Measurements from ENCODE around the gene PIP4K2B.

The PIP4K2B gene

DNA sequence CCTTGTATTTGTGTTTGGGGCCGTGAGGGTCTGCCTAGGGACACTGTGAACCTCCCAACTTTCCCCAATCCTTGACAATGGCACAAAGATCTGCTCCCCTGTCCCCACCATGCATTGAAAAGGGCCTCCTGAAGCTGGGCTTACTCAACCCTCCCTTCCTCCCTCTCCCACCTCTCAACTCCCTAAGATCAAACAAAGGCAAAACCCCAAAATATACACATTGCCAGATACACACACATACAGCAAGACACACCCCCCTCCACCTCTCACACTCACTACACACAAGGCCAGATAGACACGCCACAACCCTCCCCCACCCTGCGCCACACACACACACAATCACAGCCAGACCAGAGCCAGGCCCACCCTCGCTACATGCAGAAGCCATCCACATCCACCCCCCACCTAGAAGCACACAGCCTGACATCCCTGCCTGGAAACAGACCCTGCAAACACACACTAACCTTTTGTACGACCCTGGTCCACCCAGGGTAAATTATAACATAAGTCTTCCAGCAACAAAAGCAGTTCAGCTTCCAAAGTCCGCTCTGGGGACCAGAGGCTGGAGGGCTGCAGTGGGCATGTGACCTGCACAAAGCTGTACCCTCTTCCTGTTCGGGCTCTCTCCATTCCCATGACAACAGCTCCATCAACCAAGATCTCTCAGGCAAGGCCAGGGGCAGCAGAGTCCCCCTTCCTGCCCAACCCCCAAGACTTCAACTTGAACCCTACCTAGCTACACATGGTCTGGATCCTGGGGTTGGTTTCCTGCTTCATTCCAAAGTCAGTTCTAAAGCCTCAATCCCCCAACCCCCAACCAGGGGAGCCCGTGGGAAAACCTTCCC is 53.1 kb downstream of the PIP4K2B start:
- no peak for DNase-seq (ENCODE audit: low read depth)

DNA sequence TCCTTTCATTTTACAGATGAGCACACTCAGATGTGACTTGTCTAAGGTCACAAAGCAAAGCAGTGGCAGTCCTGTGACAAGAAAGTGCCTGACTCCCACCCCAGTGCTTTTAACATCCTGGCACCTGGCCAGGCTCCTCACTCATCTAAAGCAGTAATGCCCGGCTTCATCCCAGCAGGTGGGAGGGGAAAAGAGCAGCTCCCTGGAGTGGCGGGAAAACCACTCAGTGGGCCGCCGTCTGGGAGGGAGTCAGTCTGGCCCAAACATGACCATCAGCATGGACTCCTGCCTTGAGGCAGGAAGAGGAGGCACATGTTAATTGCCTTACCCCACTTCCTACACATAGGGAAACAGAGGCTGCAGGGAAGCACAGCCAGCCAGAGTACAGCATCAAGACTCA is 53.8 kb downstream of the PIP4K2B start:
- DNase-seq (ENCODE audit: low read depth) = no peak

DNA sequence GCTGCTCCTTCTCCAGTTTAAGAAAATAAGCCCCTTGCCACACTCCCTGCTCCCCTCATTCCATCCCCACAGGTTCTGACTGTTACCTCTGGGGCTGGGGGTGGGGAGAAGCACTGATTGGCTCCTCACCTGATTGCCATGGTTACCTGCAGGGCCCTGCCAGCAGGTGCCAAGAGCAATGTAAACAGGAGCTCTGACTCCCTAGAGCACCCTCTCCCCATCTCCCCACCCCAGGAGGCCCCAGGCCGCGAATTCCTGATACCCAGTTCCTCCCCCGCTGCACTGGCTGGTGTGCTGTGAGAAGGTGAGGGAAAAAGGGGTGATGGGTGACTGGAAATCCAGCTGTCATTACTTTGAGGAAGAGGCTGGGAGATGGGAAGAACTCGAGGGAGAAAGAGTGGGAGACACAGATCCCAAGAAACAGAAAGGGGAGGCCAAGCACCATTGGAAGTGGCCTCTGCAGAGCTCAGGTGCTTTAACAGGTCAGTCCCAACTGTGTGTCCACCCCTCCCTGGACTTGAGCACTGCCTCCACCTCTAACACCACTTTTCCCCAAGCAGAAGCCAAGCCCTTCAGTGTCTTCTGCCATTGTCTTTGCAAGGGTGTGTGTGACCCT is 55.7 kb downstream of the PIP4K2B start:
- DNase-seq (ENCODE audit: low read depth) = no peak

DNA sequence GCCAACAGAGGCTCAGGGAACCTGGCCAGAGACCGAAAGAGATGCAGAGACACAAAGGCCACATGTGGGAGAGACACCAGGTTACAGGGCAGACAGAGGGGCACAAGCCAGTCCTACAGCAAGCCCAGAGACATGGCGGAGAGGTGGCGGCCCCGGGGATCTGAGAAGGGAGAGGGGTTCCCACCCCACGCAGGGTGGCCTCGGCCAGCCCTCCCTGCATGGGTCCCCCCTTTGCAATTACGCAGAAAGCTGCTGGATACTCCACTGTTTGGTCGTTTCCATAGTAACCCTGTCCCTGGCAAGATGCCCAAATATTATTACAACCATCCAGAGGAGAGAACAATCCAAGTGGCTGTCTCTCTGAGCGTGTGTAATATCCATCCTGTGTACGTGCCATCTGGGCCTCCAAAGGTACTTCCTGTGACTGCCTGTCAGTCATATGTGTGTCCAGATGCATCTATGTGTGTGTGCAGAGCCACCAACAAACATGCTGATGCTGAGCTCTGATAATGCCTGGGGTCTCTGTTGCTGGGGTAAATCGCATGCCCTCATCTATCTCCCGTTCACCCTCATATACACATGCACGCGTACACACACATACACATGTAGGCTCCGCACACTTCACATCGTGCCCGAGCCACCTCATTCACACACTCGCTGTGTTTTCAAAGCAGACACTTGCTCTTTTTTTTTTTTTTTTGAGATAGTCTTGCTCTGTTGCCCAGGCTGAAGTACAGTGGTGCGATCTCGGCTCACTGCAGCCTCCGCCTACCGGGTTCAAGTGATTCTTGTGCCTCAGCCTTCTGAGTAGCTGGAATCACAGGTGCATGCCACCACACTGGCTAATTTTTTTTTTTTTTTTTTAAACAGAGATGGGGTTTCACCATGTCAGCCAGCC is 56.7 kb downstream of the PIP4K2B start:
- no peak for DNase-seq (ENCODE audit: low read depth)

DNA sequence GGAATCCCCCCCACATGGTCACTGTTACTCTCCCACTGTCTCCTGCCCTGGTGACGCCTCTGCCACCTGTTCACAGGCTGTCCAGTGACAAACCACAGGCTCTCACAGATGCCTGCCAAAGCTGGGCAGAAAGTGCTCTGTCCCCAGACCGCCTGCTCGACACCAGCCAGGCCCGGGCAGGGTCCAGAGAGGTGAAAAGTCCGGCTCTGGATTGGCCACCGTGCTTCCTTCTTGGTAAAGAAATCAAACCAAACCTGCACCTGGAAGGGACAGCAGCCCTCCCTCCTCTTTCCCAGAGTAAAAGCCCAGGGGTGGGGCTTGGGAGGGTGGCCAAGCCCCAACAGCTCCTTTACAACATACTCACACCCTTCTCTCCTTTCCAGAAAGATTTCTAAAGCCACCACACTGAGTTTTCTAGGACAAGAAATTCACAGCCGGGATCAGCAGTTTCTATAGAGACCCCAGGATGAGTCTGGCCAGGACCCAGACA is 57.4 kb downstream of the PIP4K2B start:
- no peak for DNase-seq (ENCODE audit: low read depth)

DNA sequence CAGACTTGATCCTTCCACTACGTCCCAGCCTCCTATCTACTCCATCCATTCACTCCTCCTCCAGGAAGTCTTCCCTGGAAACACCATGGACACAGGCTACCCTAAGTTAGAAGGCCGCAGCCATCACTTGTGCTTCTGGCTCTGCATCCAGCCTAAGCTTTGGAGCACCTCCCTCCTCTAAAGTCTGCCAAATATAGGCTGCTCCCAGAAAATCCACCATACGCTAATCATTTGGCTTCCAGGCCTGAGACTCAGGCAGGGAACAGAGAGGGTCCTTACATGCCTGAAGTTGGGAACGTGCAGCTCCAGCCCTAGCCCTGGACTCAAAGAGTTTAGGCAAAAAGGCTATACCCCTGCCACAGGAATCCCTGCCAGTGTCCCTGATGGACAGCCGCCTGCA is 57.9 kb downstream of the PIP4K2B start:
- DNase-seq (ENCODE audit: low read depth) = no peak

DNA sequence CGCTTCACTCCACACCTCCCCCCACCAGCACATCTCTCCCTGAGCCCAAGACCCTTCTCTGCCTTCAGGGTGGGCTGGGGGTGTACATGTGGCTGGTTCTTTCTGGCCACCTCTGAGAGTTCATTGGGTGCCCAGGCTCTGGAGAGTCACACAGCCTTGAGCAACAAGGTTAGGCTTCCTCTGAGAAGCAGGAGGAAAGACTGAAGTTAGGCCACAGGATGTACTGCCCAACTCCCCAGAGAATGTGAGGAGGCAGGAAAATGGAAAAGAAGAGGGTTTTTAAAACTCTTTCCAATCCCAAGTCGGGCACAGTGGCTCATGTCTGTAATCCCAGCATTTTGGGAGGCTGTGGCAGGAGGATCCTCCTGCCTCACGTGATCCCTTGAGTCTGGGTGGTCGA is 58.5 kb downstream of the PIP4K2B start:
- DNase-seq (ENCODE audit: low read depth) = no peak

DNA sequence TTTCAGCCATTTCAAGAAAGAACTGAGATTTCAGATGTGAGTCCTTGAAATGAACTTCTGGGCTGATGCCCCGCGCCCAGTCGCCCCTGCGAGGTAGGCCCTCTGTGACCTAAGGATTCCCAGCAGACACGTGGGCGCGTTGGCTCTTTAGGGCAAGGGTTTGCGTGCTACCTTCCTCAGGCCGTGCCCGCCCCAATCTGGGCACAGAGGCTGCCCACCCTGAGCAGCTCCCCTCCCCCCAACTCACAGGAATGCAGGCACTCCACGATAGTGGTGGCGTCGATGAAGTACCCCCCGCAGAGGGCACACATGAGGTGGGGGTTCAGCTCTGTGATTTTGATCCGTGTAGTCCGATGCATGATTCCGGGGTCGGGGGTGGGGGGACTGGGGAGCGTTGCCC is 59.3 kb downstream of the PIP4K2B start:
- DNase-seq (ENCODE audit: low read depth) = no peak

DNA sequence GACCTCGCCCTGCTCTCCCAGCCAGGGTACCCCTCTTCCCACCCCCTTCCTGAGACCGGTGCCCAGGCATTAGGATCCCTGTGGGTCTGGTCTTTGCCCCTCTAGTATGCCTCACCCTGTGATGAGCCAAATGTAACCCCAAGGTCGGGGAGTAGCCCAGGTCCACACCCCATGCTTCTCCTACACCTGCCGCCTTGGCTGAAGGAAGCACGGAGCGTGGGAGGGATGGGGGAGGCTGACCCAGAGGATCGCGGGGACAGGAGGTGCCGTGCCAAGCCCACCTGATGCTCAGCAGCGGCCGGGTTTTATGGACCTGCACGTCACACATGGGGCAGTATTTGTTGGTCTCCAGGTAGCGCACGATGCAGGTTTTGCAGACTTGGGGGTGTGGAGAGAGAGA is 60.1 kb downstream of the PIP4K2B start:
- no peak for DNase-seq (ENCODE audit: low read depth)

DNA sequence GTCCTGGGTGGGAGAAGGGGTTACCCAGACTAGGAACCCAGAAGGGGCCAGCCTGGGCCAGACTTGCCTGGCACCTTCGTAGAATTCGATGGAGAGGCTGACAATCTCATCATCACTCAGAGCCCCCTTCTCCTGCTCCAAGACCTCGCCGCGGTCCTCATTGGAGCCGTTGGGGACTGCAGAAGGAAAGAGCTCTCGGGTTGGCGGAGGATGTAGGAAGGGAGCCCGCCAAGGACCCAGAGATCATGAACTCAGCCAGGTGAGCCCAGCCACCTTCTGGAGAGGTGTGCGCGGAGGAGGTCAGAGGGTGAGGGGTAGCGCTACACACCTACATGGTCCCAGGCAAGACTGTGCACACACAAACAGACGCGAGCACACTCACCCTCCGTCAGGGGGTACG is 60.7 kb downstream of the PIP4K2B start:
- no peak for DNase-seq (ENCODE audit: low read depth)

DNA sequence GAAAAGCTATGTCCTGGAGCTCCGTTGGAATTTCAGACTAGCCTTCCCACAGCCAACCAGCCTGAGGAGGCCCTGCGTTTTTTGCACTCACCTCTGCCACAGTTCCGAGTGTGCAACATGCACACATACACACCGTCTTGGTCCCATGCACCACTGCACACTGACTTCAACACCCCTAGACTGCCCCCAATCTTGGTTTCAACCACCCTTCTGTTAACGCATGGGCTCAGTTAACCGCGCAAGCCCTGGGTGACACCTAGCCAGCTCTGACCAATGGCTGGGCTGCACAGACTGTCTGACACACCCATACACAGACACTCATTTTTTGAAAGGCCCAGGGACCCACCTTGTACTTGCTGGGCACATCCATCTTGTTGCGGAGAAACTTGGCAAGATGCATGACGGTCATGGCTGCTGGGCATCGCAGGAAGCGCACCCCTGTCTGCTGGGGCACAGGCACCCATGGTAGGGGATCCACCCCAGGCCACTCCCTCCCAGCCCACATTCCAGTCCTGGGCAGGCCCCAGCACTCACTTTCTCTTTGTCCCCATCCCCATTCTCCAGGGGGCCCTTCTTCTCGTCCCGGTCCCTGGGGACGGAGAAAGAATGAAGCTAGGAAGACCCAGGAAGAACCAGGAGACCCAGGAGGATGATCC is 61.2 kb downstream of the PIP4K2B start:
- no peak for DNase-seq (ENCODE audit: low read depth)

DNA sequence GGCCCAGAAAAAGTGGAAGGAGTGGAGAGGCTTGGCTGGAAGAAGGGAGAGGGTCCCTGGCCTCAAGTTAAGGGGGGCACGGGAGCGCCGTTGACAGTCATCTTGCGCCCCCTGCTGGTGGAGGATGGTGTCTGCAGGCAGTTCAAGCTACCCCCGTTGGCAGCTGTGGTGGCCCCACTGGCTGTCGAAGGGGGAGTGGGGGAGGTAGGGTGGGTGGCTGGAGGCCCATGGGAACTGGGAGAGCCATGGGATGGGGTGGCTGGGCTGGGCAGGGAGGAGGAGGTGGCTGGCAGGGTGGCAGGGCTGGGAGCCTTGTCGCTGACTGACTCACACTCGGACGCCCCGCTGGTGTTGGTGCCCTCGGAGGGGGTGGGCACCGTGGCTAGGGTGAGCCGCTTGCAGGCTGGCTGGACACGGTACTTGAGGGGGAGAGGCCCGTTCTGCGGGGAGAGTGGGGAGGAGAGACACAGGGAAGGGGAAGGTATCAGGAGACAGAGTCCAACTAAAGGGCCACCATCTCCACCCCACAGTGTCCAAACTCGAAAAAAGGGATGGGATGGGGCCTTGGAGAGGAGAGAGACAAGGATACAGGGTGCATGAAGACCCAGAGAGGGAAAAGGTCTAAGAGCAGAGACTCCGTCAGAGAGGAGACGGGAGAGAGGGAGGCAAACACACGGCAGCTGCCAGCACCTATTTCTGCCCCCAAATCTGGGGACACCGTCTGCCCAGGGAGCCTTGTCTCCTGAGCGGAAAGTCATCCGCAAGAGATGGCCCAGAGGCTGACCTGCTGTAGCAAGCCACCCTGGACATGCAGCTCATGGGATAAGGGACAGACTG is 64.0 kb downstream of the PIP4K2B start:
- DNase-seq (ENCODE audit: low read depth) = peak; percentile 70

DNA sequence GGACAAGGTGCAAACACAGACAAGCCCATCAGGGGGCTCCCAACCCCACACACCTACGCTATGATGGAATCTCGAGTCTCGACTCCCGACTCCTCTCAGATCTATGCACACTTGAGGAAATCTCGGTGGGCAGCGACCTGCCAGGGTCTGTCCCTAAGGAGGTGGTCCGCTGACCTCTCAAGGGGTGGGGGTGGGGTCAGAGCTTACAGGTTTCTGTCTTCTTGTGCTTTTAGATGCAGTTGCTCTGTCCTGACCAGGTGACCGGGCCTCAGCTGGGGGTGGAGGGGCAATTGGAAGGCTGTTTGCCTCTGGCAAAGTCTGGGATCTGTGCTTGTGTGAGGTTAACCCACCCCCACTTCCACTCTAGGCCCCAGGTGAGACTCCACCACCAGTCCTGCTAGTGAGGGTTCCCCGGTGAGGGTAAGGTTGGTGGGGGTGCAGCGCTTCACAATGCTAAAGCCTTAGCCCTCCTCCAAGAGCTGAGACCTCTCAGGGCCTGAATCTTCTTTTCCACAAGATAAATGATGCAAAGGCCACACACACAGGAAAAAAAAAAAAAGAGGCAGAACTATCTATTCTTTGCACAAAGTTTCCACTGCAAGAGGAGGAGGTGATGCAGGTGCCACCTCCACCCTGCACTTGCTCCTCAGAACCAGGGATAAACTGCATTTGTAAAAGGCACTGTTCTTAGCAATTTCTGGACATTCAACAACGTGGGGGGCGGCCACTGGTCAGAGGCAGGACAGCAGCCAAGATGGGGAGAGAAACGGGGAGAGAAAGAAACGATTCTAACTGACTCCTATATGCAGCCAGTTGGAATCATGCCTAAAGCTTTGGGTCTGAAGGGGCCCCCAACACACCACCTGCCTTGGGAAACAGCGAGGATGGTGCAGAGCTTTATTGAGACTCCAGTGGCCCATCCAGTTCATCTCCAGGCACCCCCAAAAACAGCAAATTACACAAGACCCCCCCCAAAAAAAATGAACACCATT is 65.1 kb downstream of the PIP4K2B start:
- DNase-seq (ENCODE audit: low read depth) = no peak

DNA sequence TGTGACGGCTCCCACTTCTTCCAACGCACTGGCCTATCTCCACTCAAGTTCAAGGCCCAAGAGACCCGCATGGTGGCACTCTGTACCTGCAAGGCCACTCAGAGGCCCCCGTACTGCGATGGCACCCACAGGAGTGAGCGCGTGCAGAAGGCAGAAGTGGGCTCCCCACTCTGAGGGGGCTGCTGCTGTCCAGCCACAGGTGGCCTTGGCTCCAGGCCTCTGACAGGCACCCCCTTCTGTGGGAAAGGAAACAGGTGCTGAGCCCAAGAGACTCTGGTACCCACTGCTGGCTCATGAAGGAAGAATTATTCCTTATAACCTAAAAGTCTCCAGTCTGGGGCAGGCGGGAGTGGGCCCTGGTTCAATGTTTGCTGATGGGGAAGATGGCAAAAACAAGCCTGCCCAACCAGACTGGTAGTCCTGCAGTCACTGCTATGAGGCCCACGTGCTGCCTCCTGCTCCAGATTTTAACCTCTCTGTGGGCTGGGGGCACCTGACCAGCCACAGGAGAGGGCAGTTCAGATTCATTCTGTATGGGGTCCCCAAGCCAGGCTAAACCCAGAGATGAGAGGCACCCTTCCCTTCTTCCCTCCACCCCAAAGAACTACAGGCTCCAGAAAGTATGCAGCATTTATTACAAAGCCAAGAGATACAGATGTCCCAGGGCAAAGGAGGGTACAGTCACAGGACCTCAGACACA is 65.9 kb downstream of the PIP4K2B start:
- DNase-seq (ENCODE audit: low read depth) = no peak

DNA sequence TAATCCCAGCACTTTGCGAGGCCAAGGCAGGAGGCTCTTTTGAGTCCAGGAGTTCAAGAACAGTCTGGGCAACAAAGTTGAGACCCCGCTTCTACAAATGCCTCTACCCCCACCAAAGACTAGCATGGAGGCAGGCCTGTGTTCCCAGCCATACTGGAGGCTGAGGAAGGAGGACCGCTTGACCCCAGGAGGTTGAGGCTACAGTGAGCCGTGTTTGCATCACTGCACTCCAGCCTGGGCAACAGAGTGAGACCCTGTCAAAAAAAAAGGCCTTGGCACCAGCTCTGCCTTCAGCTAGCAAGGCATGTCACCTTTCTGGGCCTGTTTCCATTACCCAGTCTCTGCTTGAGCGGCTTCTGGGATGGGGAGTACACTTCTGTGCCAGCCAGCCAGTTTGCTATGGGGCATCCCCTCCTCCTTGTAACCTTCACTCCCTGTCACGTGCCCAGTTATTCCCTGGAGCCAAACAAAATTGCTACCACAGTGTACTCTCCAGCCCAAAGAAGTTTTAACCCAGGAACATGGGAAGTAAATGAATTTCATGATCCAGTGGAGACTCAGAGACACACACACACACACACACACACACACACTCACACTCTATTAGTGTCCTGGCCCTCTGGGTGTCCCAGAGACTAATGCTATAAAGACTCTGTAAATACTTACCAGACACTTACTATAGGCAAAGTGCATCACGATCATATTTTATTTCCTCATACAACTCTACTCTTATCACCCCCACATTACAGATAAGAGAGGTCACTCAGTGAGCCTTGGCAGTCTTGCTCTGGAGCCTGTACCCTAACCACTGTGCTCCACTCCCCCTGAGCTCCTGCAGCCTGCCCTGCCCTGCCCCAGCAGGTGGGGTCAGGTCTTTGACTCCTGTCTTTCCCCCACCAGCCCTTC is 66.7 kb downstream of the PIP4K2B start:
- no peak for DNase-seq (ENCODE audit: low read depth)

DNA sequence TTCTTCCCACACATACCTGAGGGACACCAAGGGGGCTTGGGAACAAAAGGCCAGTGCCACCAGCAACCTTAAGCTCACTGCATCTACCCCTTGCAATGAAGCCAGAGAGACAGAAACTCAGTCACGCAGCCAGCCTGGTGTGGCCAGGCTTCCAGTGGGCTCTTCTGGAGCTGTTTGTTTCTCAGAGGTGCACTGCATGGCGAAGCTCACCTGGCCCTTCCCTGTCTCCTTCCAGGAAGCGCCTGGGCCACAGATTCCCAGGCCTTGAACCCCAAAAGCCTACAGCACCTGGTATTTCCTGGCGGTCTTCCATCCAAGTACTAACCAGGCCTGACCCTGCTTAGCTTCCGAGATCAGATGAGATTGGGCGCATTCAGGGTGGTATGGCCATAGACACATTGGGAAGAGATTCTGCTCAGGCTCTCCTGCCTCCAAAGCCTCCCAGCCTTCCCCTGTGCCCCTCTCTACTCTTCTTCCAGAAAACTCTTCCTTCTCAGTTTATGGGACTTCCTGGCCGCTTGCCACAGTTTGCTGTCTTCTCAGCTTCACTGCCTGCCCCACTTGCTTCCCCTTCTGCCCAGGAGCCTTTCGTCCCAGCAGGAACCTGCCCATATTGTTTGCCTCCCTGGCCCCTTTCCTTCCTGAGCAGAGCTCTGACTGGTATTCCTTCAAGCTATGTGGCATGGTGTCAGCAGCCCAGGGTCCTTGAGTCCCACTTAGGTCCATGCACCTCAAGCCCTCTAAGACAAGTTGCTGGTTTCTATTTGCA is 67.6 kb downstream of the PIP4K2B start:
- DNase-seq (ENCODE audit: low read depth) = no peak
